ENCODE data around the gene CD22.
"Not testable (repeated sequence)": the region's sequence is repeated elsewhere in the genome, so short reads cannot be mapped to it uniquely, and the experiment has no call there.

The CD22 gene

DNA sequence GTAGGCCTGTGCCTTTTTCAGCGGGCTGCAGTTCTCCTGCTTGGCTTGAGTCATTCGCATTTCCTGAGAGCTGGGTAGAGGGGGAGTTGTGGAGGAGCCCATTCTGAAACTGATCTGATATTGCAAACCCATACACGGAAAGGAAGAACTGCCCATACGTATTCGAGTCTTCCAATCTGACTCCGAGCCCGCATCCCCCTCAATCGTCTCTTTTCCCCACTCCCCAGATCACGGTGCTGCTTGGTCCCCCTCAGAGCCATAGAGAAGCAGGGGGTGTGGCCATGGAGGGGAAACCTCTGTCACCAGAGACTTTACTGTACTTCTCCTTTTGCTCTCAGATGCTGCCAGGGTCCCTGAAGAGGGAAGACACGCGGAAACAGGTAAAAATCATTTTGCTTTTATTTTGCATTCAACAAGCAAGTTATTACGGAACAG is at the start of gene CD22:
Gene CD22, plus strand, starts transcription at position 337 of the 435 bp plus-strand sequence. CDS start 2,854 bp downstream, outside the sequence.
- no peak for DNase-seq (ENCODE audit: low read depth)

DNA sequence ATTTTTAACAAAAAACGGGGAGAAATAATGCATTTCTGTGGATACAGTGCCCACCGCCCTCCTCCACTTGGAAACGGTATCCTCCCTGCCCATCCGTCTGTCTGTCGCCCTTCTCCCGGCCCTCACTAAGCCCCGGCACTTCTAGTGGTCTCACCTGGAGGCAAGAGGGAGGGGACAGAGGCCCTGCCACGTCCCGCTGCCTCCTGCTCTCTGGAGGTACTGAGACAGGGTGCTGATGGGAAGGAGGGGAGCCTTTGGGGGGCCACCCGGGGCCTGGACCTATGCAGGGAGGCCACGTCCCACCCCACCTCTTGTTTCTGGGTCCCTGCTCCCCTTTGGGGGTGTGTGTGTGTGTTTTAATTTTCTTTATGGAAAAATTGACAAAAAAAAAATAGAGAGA is 49.6 kb upstream of the CD22 start:
- no peak for DNase-seq (ENCODE audit: low read depth)

- no peak for DNase-seq (ENCODE audit: low read depth)
Measured at GRCh38 chr19:35279985-35280821, 48.8 kb upstream of the CD22 start.

GRCh38 chr19:35281303-35281702 is 47.7 kb upstream of the CD22 start:
- DNase-seq (ENCODE audit: low read depth) = no peak

GRCh38 chr19:35284153-35285094 is 44.6 kb upstream of the CD22 start:
- no peak for DNase-seq (ENCODE audit: low read depth)

DNA sequence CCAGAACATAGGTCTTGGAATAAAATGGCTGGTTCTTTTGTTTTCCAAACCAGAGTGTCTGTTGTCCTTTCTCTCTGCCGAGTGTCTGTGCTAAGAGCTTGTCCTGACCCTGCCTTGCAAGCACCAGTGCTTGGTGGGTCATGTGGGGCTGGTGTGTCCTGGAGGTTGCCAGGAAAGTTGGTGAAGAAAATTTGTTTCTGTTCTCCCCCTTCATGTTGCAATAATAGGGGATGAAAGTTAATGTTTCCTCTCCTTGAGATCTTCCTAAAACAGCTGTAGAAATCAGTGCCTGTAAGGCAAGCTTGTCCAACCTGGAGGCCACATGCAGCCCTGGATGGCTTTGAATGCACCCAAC is 43.9 kb upstream of the CD22 start:
- no peak for DNase-seq (ENCODE audit: low read depth)

- DNase-seq (ENCODE audit: low read depth) = not testable (repeated sequence)
Measured at GRCh38 chr19:35285465-35285864, 43.5 kb upstream of the CD22 start.

GRCh38 chr19:35286101-35286500 is 42.9 kb upstream of the CD22 start:
- not testable (repeated sequence) for DNase-seq (ENCODE audit: low read depth)

- DNase-seq (ENCODE audit: low read depth) = no peak
Measured at GRCh38 chr19:35287713-35288112, 41.3 kb upstream of the CD22 start.

GRCh38 chr19:35288331-35288730 is 40.7 kb upstream of the CD22 start:
- DNase-seq (ENCODE audit: low read depth) = no peak

DNA sequence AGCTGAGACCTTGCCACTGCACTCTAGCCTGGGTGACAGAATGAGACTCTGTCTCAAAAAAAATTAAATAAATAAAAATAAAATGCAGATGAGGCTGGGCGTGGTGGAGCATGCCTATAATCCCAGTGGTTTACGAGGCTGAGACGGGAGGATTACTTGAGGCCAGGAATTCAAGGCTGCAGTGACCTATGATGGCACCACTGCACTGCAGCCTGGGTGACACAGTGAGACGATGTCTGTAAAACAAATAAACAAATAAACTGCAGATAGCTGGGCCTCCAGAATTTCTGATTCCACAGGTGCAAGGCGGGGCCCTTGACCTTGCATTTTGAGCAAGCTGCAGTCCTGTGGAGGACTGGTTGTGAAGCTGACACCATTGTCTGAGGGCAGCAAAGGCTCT is 40.1 kb upstream of the CD22 start:
- DNase-seq (ENCODE audit: low read depth) = no peak

- DNase-seq (ENCODE audit: low read depth) = no peak
Measured at GRCh38 chr19:35290381-35291127, 38.4 kb upstream of the CD22 start.

DNA sequence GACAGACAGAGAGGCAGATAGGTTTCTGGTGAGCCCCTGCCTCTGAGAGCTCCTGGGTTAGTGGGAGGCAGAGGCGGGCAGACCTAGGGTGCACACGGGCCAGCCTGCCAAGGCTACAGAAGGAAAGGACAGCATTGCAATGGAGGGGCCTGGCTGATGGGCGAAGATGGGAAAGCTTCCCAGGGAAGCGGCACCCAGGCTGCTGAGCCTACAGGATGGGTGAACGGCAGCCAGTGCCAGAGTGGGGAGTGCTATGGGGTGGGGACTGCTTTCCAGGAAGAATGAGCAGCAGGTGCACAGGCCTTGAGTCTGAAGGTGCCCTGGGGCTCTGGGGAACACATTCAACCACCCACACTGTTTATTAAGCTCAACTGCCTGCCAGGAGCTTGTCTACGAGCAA is 37.7 kb upstream of the CD22 start:
- no peak for DNase-seq (ENCODE audit: low read depth)

GRCh38 chr19:35291916-35292315 is 37.1 kb upstream of the CD22 start, which contains the start of gene MAG:
Gene MAG, plus strand, starts transcription at chr19:35292161. Its CDS starts 3,248 bp downstream, at chr19:35295409.
- no peak for DNase-seq (ENCODE audit: low read depth)

- DNase-seq (ENCODE audit: low read depth) = no peak
Measured at GRCh38 chr19:35292421-35293362, 36.3 kb upstream of the CD22 start.

GRCh38 chr19:35293363-35293739 is 35.6 kb upstream of the CD22 start:
- DNase-seq (ENCODE audit: low read depth) = no peak

DNA sequence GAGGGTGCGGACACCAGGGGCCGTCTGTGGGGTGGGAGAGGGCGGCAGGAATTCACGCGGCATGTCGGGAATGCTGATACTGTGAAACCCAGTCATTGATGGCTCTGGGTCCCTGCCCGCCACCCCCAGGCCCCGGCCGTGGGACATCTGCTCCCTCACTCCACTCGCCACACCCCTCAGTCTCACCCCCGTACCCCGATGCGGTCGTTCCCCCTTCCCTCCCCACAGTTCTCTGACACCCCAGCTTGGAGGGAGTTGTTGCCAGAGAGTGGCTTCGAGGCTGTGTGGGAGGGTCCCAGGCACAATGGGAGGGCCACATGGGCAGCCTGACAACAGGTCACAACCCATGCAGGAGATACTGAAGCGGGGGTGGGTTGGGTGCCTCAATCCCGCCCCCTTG is 35.2 kb upstream of the CD22 start:
- no peak for DNase-seq (ENCODE audit: low read depth)

- DNase-seq (ENCODE audit: low read depth) = no peak
Measured at GRCh38 chr19:35294328-35294727, 34.7 kb upstream of the CD22 start.

DNA sequence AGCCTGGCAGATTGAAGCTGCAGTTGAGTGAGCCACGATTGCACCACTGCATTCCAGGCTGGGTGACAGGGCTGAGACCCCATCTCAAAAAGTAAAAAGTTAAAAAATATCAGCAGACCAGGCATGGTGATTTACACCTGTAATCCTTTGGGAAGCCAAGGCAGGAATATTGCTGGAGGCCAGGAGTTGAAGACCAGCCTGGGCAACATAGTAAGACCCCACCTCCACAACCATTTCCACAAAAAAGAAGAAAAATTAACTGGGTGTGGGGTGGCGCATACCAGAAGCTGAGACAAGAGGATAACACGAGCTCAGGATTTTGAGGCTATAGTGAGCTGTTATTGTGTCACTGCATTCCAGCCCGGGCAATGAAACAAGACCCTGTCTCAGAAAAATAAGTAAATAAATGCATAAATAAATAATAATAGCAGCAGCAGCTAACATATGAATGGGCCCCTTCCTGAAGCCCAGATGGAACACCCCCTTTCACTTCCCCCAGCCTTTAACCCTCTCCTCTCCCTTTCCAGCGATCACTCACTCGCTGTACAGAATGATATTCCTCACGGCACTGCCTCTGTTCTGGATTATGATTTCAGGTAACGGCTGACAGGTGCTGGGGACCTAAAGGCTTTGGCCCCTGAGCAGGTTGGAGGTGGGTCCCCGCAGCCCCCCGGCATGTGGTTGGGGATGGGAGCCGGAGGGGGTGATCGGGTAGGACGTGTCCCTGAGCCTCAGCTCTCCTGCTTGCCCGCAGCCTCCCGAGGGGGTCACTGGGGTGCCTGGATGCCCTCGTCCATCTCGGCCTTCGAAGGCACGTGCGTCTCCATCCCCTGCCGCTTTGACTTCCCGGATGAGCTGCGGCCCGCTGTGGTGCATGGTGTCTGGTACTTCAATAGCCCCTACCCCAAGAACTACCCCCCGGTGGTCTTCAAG is 33.9 kb upstream of the CD22 start:
- no peak for DNase-seq (ENCODE audit: low read depth)

Data from ELR (cell line).